HL-60 (cell line): Measurements from ENCODE around the gene KANSL1.

Experiments used
- DNase-seq, 2 experiments: peaks; one replicate each; pipeline ENCODE4 v3.0.0-alpha.2; 2010 to 2020; ENCODE audit warnings: low read depth in 1 of 2, low spot score in 1 of 2
- H3K27ac ChIP-seq: fragments of 250-450 bp; sonication (Bioruptor Pico); replicated peaks from 2 replicates; pipeline ENCODE4 v1.5.1; 2020; ENCODE audit warnings: mild to moderate bottlenecking, moderate library complexity
- H3K27me3 ChIP-seq: fragments of 250-450 bp; sonication (Bioruptor Pico); 2 replicates; pipeline ENCODE4 v1.5.1; 2021; ENCODE audit warnings: mild to moderate bottlenecking, moderate library complexity; ENCODE audit not compliant: insufficient read depth, poor library complexity, severe bottlenecking
- H3K4me3 ChIP-seq: replicated peaks from 2 replicates; pipeline ENCODE4 v1.5.1; 2011; ENCODE audit warnings: mild to moderate bottlenecking, control low read depth, low read length; ENCODE audit not compliant: insufficient read depth
- CTCF ChIP-seq: IDR thresholded peaks from one replicate; pipeline ENCODE4 v1.5.1; 2011; ENCODE audit warnings: low read length, control low read depth, inconsistent platforms; ENCODE audit not compliant: insufficient read depth
- GABPA ChIP-seq: IDR thresholded peaks from 2 replicates; pipeline ENCODE4 v1.6.1; 2012; ENCODE audit warnings: low read depth
- POLR2AphosphoS5 ChIP-seq: IDR thresholded peaks from 2 replicates; pipeline ENCODE4 v1.6.1; 2012; ENCODE audit warnings: low read depth
- REST ChIP-seq: IDR thresholded peaks from 2 replicates; pipeline ENCODE4 v1.6.1; 2012; ENCODE audit warnings: low read depth; ENCODE audit not compliant: insufficient replicate concordance
- SPI1 ChIP-seq: IDR thresholded peaks from 2 replicates; pipeline ENCODE4 v1.6.1; 2012; ENCODE audit warnings: low read depth, mild to moderate bottlenecking, borderline replicate concordance

Gene KANSL1

GRCh38 chr17:46167267-46167666 is 26.0 kb downstream of the KANSL1 start:
- no peak overlapping the region for H3K27ac ChIP-seq
- no peak for TF ChIP-seq SPI1
- no peak for TF ChIP-seq GABPA
- no peak for TF ChIP-seq POLR2AphosphoS5
- no peak for TF ChIP-seq REST
- TF ChIP-seq CTCF = no peak
- H3K4me3 ChIP-seq = no peak overlapping the region
- no peaks in the 10 kb centered on the region for H3K27me3 ChIP-seq
- no peak for DNase-seq

- no peak for DNase-seq
- no peak overlapping the region for H3K4me3 ChIP-seq
- no peaks in the 10 kb centered on the region for H3K27me3 ChIP-seq
- no peak overlapping the region for H3K27ac ChIP-seq
- no peak for TF ChIP-seq REST
- no peak for TF ChIP-seq GABPA
- no peak for TF ChIP-seq POLR2AphosphoS5
These were observed 26.5 kb downstream of the KANSL1 start for GRCh38 chr17:46166692-46167249.

- Histone ChIP-seq H3K27ac (peak overlapping the region; percentile 1; the same call in 1 of the 2 replicates), H3K4me3 (no peak overlapping the region), H3K27me3 (no peaks in the 10 kb centered on the region)
- no peak for TF ChIP-seq REST
- TF ChIP-seq SPI1 = peak; percentile 1; the same call in 1 of the 2 replicates
- DNase-seq = no peak
These were observed 29.2 kb downstream of the KANSL1 start for GRCh38 chr17:46163929-46164594.

GRCh38 chr17:46163316-46163715 is 29.9 kb downstream of the KANSL1 start:
- H3K27ac ChIP-seq = peak overlapping the region; percentile 1; the same call in 1 of the 2 replicates
- TF ChIP-seq GABPA (no peak), POLR2AphosphoS5 (no peak), SPI1 (peak; percentile 95)
- H3K27me3 ChIP-seq = no peaks in the 10 kb centered on the region
- no peak overlapping the region for H3K4me3 ChIP-seq
- peak in 1 of 2 experiments; percentile 50 for DNase-seq
